ENCODE data around the gene CBFA2T3. TPM values are rescaled to one million over a fixed set of nuclear protein-coding genes. Genes with fewer than 3 reads are reported as not detected.

Gene CBFA2T3
- total RNA-seq (10 to 100 TPM in 1 of 2 donors, 1 to 10 TPM in 1; 4.7 to 11.8 TPM), polyA plus RNA-seq (1 to 10 TPM; 6.2 to 7.0 TPM)
- long read RNA-seq, donor 1, partial matches to known transcripts = 0 of 1 reads
- long read RNA-seq, donor 1, other reads (novel, unspliced or antisense) = 0 of 1 reads
- long read RNA-seq, donor 2 = 0 reads
- long read RNA-seq, donor 3 = 0 reads
- long read RNA-seq, donor 4, partial matches to known transcripts = 0 of 2 reads
- long read RNA-seq, donor 4, other reads (novel, unspliced or antisense) = 0 of 2 reads
- long read RNA-seq, donor 5, partial matches to known transcripts = 13 of 13 reads
- long read RNA-seq, donor 5, other reads (novel, unspliced or antisense) = 0 of 13 reads

GRCh38 chr16:88977018-88977811 is at the start of gene CBFA2T3:
Gene CBFA2T3, minus strand, starts transcription at chr16:88977207. Its CDS starts 400 bp downstream, at chr16:88976807.
- Histone ChIP-seq H3K27me3 (ENCODE audit: control insufficient read depth in 3 of 3, insufficient read depth in 3 of 3, low read length in 2 of 3) (peaks cover 0 to 9% (median 0%) of the 10 kb centered on the region in 3 donors), H3K4me1 (ENCODE audit: control insufficient read depth in 5 of 5, insufficient read depth in 5 of 5, low read length in 5 of 5) (peaks cover 0 to 21% (median 8%) of the 10 kb centered on the region in 5 donors), H3K9me3 (ENCODE audit: control insufficient read depth in 4 of 4, insufficient read depth in 3 of 4, low read length in 3 of 4) (no peaks in the 10 kb centered on the region), H3K9ac (ENCODE audit: insufficient read depth in 1 of 2, low read length in 2 of 2) (no peak within 1 kb of the TSS), H3K36me3 (ENCODE audit: control insufficient read depth in 4 of 4, insufficient read depth in 4 of 4, low read length in 4 of 4) (no peaks in the 10 kb centered on the region), H3K27ac (ENCODE audit: low read depth in 1 of 2, low read length in 1 of 2) (peak within 1 kb of the TSS in 1 of 2 donors; percentile 50), H3K4me3 (no peak within 1 kb of the TSS)
- WGBS, 2 donors = 17 to 34% methylated on average over 29 to 32 of the region's 32 CpGs
- TF ChIP-seq CTCF (IDR thresholded peaks at IDR 0.05; ENCODE audit: control extremely low read depth, extremely low read depth) = no peak
- ATAC-seq (ENCODE audit: insufficient read depth, low FRiP score) = peak; percentile 51
- DNase-seq = peak; percentile 86 to 91 (median 88)

GRCh38 chr16:89026121-89026612 is 49.2 kb upstream of the CBFA2T3 start:
- H3K4me1 ChIP-seq (ENCODE audit: control insufficient read depth in 5 of 5, insufficient read depth in 5 of 5, low read length in 5 of 5) = no peaks in the 10 kb centered on the region
- peaks cover 0 to 17% (median 6%) of the 10 kb centered on the region in 4 donors for H3K9me3 ChIP-seq (ENCODE audit: control insufficient read depth in 4 of 4, insufficient read depth in 3 of 4, low read length in 3 of 4)
- no peaks in the 10 kb centered on the region for H3K36me3 ChIP-seq (ENCODE audit: control insufficient read depth in 4 of 4, insufficient read depth in 4 of 4, low read length in 4 of 4)
- TF ChIP-seq CTCF (IDR thresholded peaks at IDR 0.05; ENCODE audit: control extremely low read depth, extremely low read depth) = no peak
- no peak overlapping the region for H3K27ac ChIP-seq (ENCODE audit: low read depth in 1 of 2, low read length in 1 of 2)
- no peak for ATAC-seq (ENCODE audit: insufficient read depth, low FRiP score)
- H3K27me3 ChIP-seq (ENCODE audit: control insufficient read depth in 3 of 3, insufficient read depth in 3 of 3, low read length in 2 of 3) = peaks cover 3 to 9% (median 3%) of the 10 kb centered on the region in 3 donors
- no peak overlapping the region for H3K4me3 ChIP-seq
- H3K9ac ChIP-seq (ENCODE audit: insufficient read depth in 1 of 2, low read length in 2 of 2) = no peak overlapping the region
- DNase-seq = no peak
- WGBS, 2 donors = 44 to 61% methylated on average over 5 of the region's 5 CpGs

- no peak for TF ChIP-seq CTCF (IDR thresholded peaks at IDR 0.05; ENCODE audit: control extremely low read depth, extremely low read depth)
- Histone ChIP-seq H3K9me3 (ENCODE audit: control insufficient read depth in 4 of 4, insufficient read depth in 3 of 4, low read length in 3 of 4) (peaks cover 0 to 17% (median 6%) of the 10 kb centered on the region in 4 donors), H3K4me1 (ENCODE audit: control insufficient read depth in 5 of 5, insufficient read depth in 5 of 5, low read length in 5 of 5) (no peaks in the 10 kb centered on the region), H3K27me3 (ENCODE audit: control insufficient read depth in 3 of 3, insufficient read depth in 3 of 3, low read length in 2 of 3) (peaks cover 3 to 12% (median 3%) of the 10 kb centered on the region in 3 donors), H3K36me3 (ENCODE audit: control insufficient read depth in 4 of 4, insufficient read depth in 4 of 4, low read length in 4 of 4) (no peaks in the 10 kb centered on the region), H3K4me3 (no peak overlapping the region), H3K27ac (ENCODE audit: low read depth in 1 of 2, low read length in 1 of 2) (no peak overlapping the region), H3K9ac (ENCODE audit: insufficient read depth in 1 of 2, low read length in 2 of 2) (no peak overlapping the region)
- 87 to 88% methylated on average over 4 of the region's 4 CpGs for WGBS, 2 donors
- DNase-seq = no peak
- ATAC-seq (ENCODE audit: insufficient read depth, low FRiP score) = no peak
Observed at GRCh38 chr16:89025636-89026035, 48.6 kb upstream of the CBFA2T3 start.
